IPS-NIHi7 (cell line): ENCODE results near the gene SYDE2.
"Not testable (repeated sequence)": the region's sequence is repeated elsewhere in the genome, so short reads cannot be mapped to it uniquely, and the experiment has no call there.

ENCODE experiments used
- DNase-seq: peaks from one replicate; pipeline ENCODE4 v3.0.0; 2012; ENCODE audit warnings: mixed read lengths; ENCODE audit errors: extremely low spot score

The SYDE2 gene

DNA sequence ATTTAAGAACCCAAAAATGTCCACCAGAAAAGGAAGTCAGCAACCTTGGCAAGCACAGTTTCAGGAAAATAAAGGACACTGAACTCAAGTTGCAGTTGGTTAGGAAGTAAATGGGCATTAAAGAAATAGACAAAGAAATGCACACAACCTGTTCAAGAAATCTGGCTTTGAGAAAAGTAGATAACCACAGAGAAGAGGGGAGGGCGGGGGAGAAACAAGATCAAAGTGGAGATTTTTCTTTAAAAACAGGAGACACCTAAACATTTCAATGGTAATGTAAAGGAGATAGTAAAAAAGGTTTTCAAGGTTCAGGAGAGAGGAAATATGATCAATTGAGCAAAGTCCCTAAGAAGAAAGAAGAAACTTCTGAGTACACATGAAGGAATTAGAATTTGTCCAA lies 29.1 kb downstream of the SYDE2 start:
- DNase-seq = no peak

- no peak for DNase-seq
Measured at GRCh38 chr1:85168884-85169283, 31.9 kb downstream of the SYDE2 start.

DNA sequence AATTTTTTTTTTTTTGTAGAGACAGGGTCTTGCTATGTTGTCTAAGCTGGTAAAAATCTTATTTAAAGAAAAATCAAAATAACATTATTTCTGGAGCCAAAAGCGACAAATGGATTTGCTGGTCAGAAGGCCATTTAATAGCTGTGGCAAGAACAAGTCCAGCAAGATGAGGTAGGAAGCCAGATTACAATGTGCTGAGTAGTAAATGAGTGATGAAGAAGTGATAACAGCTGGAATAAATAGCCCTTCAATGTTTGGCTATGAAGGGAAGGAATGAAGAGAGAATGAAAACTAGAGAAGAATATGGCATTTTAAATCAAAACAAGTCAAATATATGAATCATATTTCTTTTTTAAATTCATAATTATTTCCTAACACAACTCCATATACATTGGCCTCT lies 34.5 kb downstream of the SYDE2 start:
- DNase-seq = no peak

GRCh38 chr1:85158910-85159309 lies 41.9 kb downstream of the SYDE2 start:
- DNase-seq = no peak

DNA sequence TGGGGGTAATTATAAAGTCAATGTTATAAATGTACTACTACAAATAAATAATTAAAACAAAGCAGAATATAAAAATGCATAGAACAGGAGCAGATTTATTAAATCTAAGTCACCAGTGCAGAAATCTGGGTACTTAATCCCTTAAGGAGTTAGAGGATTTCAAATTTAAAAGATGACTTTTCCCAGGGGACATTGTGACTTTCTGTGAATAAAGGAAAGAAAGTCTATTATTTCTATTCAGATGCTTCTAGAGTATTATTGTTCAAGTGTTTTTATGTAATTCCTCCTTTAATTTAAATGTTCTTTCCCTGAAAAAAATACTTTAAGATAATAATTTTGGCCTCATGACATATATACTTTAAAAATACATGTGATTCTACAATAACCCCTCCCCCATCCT lies 43.4 kb downstream of the SYDE2 start:
- DNase-seq = no peak

DNA sequence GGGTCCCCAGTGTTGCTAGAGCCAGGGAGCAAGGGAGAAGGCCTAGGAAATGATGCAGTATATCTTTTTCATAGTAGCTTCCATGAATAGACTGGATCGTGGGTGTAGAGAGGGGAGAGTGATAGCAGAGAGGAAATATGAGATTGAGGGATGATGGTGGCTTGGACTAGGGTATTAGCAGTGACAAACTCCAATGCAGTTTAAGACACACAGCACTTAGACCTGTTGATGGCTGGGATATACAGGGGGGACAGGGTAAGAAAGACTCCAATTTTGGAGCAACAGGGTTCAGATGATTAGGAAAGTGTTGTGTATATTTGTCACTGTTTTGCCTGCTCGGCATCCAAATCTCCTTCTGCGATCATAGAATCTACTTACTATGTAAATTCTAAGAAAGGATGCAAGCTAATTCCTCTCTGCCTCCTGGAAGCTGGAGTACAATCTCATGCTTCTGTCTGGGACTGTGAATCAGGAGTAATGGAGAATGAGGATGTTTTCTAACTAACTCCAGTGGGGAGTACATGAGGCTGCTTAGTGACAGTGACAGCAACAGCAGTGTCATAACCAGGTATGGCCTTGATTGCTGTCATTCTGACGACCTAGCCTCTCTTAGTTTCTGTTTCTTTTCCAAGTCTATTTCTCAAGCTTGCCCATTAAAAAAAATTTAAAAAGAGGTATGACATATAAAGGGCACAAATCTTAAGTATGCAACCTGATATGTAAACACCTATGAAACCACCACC lies 47.5 kb downstream of the SYDE2 start:
- no peak for DNase-seq

- no peak for DNase-seq
Measured at GRCh38 chr1:85151446-85151845, 49.4 kb downstream of the SYDE2 start.

DNA sequence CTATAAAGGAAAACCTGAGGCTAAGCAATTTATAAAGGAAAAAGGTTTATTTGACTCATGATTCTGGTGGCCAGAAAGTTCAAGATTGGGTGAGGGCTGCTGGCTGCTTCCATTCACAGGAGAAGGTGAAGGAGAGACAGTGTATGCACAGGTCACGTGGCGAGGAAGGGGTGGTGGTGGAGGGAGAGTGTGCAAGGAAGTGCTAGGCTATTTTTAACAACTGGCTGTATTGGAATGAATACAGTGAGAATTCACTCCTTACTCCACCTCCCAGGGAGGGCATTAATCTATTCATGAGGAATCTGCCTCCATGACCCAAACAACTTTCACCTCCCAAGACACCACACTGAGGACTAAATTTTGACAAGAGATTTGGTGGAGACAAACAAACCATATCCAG lies 51.0 kb downstream of the SYDE2 start:
- DNase-seq = no peak

DNA sequence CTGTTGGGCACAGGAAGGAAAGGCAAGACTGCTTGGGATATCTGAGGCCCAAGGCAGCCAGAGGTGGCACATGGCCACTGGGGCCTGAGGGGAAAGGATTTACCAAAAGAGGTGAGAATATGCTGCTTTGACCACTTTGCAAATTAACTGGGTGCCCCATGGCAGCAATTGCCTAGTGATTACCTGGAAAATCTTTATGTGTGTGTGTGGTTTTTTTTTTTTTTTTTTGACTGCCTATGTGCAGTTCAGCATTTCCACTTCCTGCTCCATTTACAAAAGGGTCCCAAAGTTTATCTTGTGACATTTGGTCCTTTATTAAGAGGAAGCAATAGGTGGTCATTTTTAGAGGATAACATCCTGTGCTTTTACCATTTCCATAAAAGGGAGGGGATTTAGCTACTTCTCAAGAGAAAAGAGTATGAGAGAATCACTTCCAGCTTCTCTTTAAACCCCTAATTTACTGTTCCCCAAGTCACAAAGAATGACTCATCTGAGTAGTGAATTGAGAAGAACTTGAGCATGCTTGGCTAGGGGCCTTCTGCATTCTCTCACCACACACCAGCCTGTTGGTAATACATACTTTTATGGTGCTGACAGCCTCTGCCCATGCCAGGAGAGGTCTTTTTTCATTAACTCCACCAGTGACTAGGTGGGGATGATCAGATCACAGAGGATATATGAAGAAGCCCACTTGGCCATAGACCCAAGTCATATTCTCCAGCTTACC lies 52.1 kb downstream of the SYDE2 start:
- no peak for DNase-seq

DNA sequence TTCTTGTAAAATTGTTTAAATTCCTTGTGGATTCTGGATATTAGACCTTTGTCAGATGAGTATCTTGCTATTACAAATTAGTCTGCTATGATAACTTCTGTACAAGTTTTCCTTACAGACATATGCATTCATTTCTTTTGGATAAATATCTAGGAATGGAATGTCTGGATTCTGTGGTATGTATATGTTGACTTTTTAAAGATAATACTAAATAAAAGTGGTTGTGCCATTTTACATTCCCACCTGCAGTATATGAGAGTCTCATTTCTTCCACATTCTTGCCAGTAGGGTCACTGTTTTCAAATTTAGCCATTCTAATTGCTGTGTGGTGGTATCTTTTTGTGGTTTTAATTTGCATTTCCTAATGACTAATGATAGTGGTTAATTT lies 53.9 kb downstream of the SYDE2 start:
- no peak for DNase-seq

DNA sequence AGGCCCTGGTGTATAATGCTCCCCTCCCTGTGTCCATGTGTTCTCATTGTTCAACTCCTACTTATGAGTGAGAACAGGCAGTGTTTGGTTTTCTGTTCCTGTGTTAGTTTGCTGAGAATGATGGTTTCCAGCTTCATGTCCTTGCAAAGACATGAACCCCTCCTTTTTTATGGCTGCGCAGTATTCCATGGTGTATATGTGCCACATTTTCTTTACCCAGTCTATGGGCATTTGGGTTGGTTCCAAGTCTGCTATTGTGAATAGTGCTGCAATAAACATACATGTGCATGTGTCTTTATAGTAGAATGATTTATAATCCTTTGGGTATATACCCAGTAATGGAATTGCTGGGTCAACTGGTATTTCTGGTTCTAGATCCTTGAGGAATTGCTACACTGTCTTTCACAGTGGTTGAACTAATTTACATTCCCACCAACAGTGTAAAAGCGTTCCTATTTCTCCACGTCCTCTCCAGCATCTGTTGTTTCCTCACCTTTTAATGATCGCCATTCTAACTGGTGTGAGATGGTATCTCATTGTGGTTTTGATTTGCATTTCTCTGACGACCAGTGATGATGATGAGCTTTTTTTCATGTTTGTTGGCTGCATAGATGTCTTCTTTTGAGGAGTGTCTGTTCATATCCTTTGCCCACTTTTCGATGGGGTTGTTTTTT lies 54.4 kb downstream of the SYDE2 start:
- not testable (repeated sequence) for DNase-seq

- DNase-seq = no peak
Measured at GRCh38 chr1:85144351-85144750, 56.5 kb downstream of the SYDE2 start.

- no peak for DNase-seq
Measured at GRCh38 chr1:85142753-85143152, 58.1 kb downstream of the SYDE2 start.

DNA sequence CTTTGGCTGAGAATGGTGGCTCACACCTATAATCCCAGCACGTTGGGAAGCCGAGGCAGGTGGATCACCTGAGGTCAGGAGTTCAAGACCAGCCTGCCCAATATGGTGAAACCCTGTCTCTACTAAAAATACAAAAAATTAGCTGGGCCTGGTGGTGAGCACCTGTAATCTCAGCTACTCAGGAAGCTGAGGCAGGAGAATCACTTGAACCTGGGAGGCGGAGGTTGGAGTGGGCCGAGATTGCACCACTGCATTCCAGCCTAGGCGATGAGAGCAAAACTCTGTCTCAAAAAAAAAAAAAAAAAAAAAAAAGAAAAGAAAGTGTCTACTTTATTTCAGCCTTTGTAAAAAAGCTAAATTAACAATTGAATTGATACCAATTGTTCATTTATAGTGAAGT lies 62.4 kb downstream of the SYDE2 start:
- DNase-seq = not testable (repeated sequence)

DNA sequence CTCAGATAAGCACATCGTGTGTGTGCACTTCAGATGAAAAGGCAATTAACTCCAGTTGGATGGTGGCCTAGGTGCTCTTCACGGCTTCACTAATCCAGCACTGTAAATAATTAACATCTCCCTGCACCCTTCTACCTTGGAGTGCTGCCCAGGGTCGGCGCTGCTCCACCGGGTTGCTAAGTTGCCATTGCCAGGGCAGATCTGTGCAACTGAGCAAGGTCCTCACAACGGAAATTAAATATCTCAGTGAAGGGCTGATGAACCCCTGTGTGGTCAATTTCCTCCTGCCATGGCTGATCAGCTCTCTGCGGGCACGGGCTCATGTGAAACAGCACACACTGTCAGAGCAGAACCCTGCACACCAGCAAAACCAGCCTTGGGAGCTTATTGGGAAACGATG lies 63.2 kb downstream of the SYDE2 start:
- no peak for DNase-seq

DNA sequence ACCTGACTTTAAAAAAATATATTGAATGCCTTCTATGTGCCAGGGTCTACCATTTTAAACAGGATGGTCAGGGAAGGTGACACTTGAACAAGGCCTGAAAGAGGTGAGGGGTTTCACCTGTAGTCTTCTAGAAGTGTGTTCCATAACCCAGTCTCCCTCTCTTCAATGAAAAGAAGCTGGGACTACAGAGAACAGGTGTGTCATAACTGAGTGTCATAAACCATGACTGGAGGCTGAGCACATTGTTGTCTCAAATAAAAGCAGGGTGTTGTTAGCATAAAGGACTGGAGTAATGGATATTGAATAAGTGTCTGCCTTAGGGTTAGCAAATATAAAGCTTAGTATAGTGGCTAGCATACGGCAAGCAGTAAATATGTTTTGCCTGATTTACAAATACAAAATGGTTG lies 65.4 kb downstream of the SYDE2 start:
- no peak for DNase-seq

DNA sequence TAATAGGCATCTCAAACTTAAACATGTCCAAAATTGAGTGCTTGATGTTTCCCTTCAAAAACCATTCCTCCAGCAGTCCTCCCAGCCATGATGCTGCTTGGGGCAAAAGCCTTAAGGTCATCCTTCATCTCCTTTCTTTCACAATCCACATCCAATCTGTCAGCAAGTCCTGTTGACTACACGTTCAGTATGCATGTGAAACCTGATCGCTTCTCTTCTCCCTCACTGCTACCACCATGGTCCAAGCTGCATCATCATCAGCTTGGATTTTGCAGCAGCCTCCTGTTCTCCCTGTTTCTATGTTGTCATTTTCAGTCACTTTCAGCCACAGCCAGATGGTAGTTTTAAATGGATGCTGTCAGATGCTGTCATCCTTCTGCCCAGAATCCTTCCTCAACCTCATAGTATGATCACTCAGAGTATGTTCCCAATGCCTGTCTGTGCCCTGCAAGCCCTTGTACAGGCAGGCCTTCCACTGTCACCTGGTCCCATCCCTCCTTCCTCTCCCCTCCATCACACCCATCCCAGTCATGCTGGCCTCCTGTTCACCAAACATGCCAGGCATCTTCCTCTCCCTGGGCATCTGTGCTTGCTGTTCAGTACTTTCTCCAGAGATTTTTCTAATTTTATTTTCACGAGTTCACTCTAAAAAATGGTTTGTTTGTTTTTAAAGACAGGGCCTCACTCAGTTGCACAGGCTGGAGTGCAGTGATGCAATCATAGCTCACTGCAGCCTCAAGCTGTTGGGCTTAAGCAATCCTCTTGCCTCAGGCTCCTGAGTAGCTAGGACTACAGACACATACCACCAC lies 66.0 kb downstream of the SYDE2 start:
- DNase-seq = no peak

DNA sequence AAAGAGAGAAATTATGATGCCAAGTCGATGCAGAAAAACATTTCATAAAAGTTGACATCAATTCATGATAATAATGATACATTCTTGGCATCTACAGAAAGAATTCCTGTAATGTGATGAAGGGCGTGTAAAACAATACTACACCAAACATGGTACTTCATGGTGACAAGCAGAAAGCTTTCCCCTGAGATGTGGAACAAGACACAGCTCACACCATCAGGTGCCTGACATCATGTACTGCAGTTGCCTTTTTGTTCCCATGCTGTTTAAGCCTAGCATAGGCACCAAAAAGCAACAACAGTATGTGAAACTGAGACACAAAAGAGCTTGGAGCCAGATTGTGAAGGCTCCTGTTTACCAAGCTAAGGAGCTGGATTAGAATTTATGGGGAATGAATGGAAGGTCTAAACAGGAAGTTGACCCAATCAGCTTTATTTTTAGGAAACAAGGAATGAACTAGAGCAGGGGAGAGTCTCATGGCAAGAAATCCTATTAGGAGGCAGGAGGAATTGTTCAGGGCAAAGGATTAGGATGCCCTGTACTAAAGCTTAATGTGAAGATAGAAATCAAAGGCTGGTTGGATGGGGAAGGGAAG lies 67.2 kb downstream of the SYDE2 start:
- no peak for DNase-seq

GRCh38 chr1:85132078-85132720 lies 68.6 kb downstream of the SYDE2 start:
- DNase-seq = no peak

DNA sequence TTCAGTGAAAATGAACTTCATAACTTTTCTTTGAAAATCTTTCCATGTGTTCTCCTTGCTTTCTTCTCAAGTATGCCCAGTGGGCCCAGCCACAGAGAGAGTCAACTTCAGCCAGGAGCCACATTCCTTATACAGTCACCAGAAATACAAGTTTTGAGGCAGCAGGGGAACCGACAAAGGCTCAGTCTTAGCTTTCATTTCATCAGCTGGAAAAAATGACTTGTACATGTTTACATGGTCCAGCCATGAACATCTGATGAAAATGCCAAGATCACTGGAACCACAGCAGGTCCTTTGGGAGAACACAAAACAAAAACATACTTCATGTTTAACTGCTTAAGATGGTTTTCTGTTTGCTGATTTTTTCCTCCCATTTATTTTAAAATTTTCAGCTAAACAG lies 72.5 kb downstream of the SYDE2 start:
- no peak for DNase-seq

GRCh38 chr1:85125891-85126290 lies 74.9 kb downstream of the SYDE2 start:
- DNase-seq = no peak
